GM23248 (cell line): ENCODE measurements around the gene HCN1. TPM values are rescaled to one million over a fixed set of nuclear protein-coding genes. Genes with fewer than 3 reads are reported as not detected.

Experiments
- DNase-seq: peaks from one replicate; pipeline ENCODE4 v3.0.0-alpha.2; 2015
- H2AFZ ChIP-seq: fragments of 200-600 bp; sonication (generic); 2 replicates; pipeline ENCODE4 v1.6.1; 2016; ENCODE audit warnings: antibody characterized with exemption
- H3F3A ChIP-seq: fragments of 200-600 bp; sonication (generic); 2 replicates; pipeline ENCODE4 v1.6.1; 2016; ENCODE audit warnings: mild to moderate bottlenecking, antibody characterized with exemption, mixed run types; ENCODE audit not compliant: insufficient read depth
- H3K27ac ChIP-seq: fragments of 200-600 bp; sonication (generic); 2 replicates; pipeline ENCODE4 v1.5.1; 2016; ENCODE audit warnings: mild to moderate bottlenecking
- H3K27me3 ChIP-seq: fragments of 200-600 bp; sonication (generic); replicated peaks from 2 replicates; pipeline ENCODE4 v1.6.1; 2016; ENCODE audit warnings: mild to moderate bottlenecking; ENCODE audit not compliant: insufficient read depth
- H3K36me3 ChIP-seq: fragments of 200-600 bp; sonication (generic); 2 replicates; pipeline ENCODE4 v1.6.1; 2016; ENCODE audit warnings: low read depth, mild to moderate bottlenecking
- H3K4me1 ChIP-seq: fragments of 200-600 bp; sonication (generic); 2 replicates; pipeline ENCODE4 v1.6.1; 2016; ENCODE audit warnings: mild to moderate bottlenecking; ENCODE audit not compliant: insufficient read depth
- H3K4me2 ChIP-seq: fragments of 200-600 bp; sonication (generic); one replicate; pipeline ENCODE4 v1.6.1; 2016; ENCODE audit warnings: mild to moderate bottlenecking; ENCODE audit not compliant: unreplicated experiment
- H3K4me3 ChIP-seq: fragments of 200-600 bp; sonication (generic); 2 replicates; pipeline ENCODE4 v1.5.1; 2016; ENCODE audit warnings: mild to moderate bottlenecking
- H3K79me2 ChIP-seq: fragments of 200-600 bp; sonication (generic); 2 replicates; pipeline ENCODE4 v1.6.1; 2016; ENCODE audit warnings: mild to moderate bottlenecking; ENCODE audit not compliant: insufficient read depth
- H3K9ac ChIP-seq: fragments of 200-600 bp; sonication (generic); 2 replicates; pipeline ENCODE4 v1.6.1; 2016; ENCODE audit warnings: mild to moderate bottlenecking
- H3K9me2 ChIP-seq: fragments of 200-600 bp; sonication (generic); 2 replicates; pipeline ENCODE4 v1.6.1; 2016; ENCODE audit warnings: mixed run types, mild to moderate bottlenecking, moderate library complexity; ENCODE audit not compliant: insufficient read depth
- H3K9me3 ChIP-seq: fragments of 200-600 bp; sonication (generic); one replicate; pipeline ENCODE4 v1.6.1; 2017; ENCODE audit warnings: low read depth
- H4K20me1 ChIP-seq: fragments of 200-600 bp; sonication (generic); 2 replicates; pipeline ENCODE4 v1.6.0; 2016; ENCODE audit not compliant: insufficient read depth
- EZH2 ChIP-seq: fragments of 200-600 bp; sonication (generic); IDR thresholded peaks from 2 replicates; pipeline ENCODE4 v1.6.1; 2018; ENCODE audit warnings: antibody characterized with exemption, mild to moderate bottlenecking; ENCODE audit not compliant: insufficient read depth, poor library complexity, severe bottlenecking
- EZH2phosphoT487 ChIP-seq: fragments of 200-600 bp; sonication (generic); IDR thresholded peaks from 2 replicates; pipeline ENCODE4 v1.6.1; 2018; ENCODE audit warnings: antibody characterized with exemption, moderate library complexity, mild to moderate bottlenecking, low read depth; ENCODE audit not compliant: insufficient read depth
- WGBS, 2 experiments: methylation state at CpG; one replicate each; pipeline ENCODE4 v1.1.6; 2015 to 2017; ENCODE audit warnings: low lambda C conversion rate in 2 of 2, low coverage in 1 of 2; ENCODE audit errors: missing lambda C conversion rate in 2 of 2; 5-methylcytosine and 5-hydroxymethylcytosine counted together
- in situ Hi-C: fragments of 300-500 bp; cut with MboI; formaldehyde crosslinking; loops from 2 replicates; pipeline ENCODE4 v1.15.0; 2020
- polyA plus RNA-seq: library from polyadenylated mRNA; unstranded; fragments of >200 nt; fragmentation: Nextera tagmentation; extraction: Ambion mirVana; gene quantifications from 2 replicates; pipeline ENCODE4 v1.2.1, GENCODE V29; 2016
- total RNA-seq: library from RNA; depleted of rRNA; stranded (reverse); fragments of >200 nt; shearing (Covaris generic); gene quantifications from 2 replicates; pipeline ENCODE4 v1.2.3, GENCODE V29; 2014

Gene HCN1
- total and polyA plus RNA-seq, 2 experiments from 2014 or later: not detected

DNA sequence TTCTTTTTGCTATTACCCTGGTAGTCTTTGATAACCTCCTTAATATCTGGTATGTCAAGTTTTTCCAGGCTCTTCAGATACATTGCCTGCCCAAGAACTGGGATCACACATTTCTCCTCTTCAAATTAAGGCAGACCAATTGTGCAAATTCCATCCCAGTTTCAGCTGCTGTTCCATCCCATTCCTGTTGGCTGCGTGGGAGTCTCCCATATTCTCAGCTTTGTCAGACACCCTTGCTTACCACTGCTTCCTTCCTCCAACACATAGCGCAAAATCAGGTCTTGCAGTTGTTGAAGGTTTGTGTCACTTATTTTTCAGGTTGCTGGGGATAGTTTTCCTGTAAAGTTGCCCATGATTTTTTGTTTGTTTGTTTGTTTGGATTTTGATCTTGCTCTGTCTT is 15.2 kb downstream of the HCN1 start:
- 32 to 42% methylated on average over 2 of the region's 2 CpGs for WGBS, 2 experiments
- no peaks in the 10 kb centered on the region for H4K20me1 ChIP-seq
- no peaks in the 10 kb centered on the region for H3K9me3 ChIP-seq
- H2AFZ ChIP-seq: no peak overlapping the region
- no peaks in the 10 kb centered on the region for H3K79me2 ChIP-seq
- no peaks in the 10 kb centered on the region for H3K4me1 ChIP-seq
- no peaks in the 10 kb centered on the region for H3K9me2 ChIP-seq
- no peak overlapping the region for H3K4me3 ChIP-seq
- no peaks in the 10 kb centered on the region for H3F3A ChIP-seq
- no peak for DNase-seq
- no peaks in the 10 kb centered on the region for H3K36me3 ChIP-seq
- TF ChIP-seq EZH2phosphoT487 (no peak), EZH2 (no peak)
- no peak overlapping the region for H3K9ac ChIP-seq
- no peak overlapping the region for H3K4me2 ChIP-seq
- in situ Hi-C loops: no loop called here
- no peak overlapping the region for H3K27ac ChIP-seq
- no peaks in the 10 kb centered on the region for H3K27me3 ChIP-seq

DNA sequence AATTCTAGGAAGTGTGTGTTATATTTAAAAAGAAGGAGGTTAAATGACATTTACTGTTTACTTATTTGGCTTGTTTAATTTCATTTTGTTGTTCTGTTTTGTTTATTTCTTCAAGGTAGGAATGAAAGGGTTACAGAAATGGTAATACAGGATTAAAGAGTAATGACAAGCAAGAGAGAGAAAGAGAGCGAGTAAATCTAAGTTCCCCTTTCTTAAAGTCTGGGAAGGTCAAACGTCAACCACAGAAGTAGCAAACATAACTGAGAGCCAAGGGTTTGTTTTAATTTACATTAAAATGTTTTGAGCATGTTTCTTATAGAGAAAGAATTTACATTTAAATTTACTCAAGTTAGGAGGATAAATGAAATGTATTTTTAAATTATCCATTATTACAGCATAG is 18.7 kb downstream of the HCN1 start:
- H3K79me2 ChIP-seq: no peaks in the 10 kb centered on the region
- no peaks in the 10 kb centered on the region for H3F3A ChIP-seq
- H4K20me1 ChIP-seq: no peaks in the 10 kb centered on the region
- H3K4me1 ChIP-seq: no peaks in the 10 kb centered on the region
- 11 to 17% methylated on average over 2 of the region's 2 CpGs for WGBS, 2 experiments
- no peaks in the 10 kb centered on the region for H3K36me3 ChIP-seq
- no peak overlapping the region for H3K9ac ChIP-seq
- no peak overlapping the region for H3K4me3 ChIP-seq
- no peaks in the 10 kb centered on the region for H3K27me3 ChIP-seq
- H3K4me2 ChIP-seq: no peak overlapping the region
- DNase-seq: no peak
- H3K9me2 ChIP-seq: no peaks in the 10 kb centered on the region
- H3K27ac ChIP-seq: no peak overlapping the region
- H2AFZ ChIP-seq: no peak overlapping the region
- TF ChIP-seq EZH2: no peak
- no peak for TF ChIP-seq EZH2phosphoT487
- in situ Hi-C loops: no loop called here
- no peaks in the 10 kb centered on the region for H3K9me3 ChIP-seq

DNA sequence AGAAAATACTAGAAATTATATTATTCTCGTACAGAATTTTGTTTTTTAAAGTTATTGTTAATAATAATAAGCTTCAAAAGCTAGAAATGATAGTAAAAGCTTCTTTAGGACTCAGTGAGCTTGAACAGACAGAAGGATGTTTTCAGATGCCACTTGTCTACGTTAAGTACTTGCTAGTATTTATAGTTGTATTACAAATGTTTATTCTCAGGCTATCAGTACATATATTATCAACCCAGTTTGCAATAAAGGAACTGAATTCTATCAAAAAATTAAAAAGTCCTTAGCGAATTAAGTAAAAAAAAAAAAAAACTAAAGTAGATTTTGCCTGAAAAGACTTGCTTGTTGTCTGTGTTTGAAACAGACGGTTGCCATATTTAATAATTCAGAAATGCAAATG is 23.9 kb downstream of the HCN1 start:
- DNase-seq: no peak
- Histone ChIP-seq H3K79me2 (no peaks in the 10 kb centered on the region), H3K9me2 (no peaks in the 10 kb centered on the region), H3K27me3 (no peaks in the 10 kb centered on the region), H3K4me2 (no peak overlapping the region), H3K9ac (no peak overlapping the region), H2AFZ (no peak overlapping the region), H4K20me1 (no peaks in the 10 kb centered on the region), H3K36me3 (no peaks in the 10 kb centered on the region), H3K27ac (no peak overlapping the region), H3K9me3 (no peaks in the 10 kb centered on the region), H3K4me1 (no peaks in the 10 kb centered on the region), H3F3A (no peaks in the 10 kb centered on the region), H3K4me3 (no peak overlapping the region)
- TF ChIP-seq EZH2phosphoT487: no peak
- no peak for TF ChIP-seq EZH2
- in situ Hi-C loops: no loop called here
- 4% methylated on average over 4 of the region's 4 CpGs for WGBS, 2 experiments

DNA sequence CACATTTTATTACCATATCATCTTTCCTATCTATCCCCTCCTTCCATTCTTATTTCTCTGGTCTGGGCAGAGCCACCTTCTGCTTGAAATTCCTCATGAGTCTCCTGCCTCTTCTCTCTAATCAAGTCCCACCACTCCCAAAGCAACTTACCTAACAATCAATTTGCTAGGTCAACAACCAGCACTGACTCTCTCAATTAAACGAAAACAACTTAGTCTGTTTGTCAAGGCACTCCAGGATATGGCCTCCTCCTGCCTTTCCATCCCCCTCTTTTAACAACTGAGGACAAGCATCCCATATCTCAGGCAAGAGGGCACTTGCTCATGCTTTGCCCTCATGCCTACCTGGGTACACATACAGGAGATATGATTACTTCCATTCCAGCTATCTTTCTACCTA is 47.4 kb downstream of the HCN1 start:
- no peak overlapping the region for H3K9ac ChIP-seq
- no peaks in the 10 kb centered on the region for H3K36me3 ChIP-seq
- H3K27ac ChIP-seq: no peak overlapping the region
- WGBS, 2 experiments: 0% methylated on average over 1 of the region's 1 CpG
- no peak overlapping the region for H3K4me3 ChIP-seq
- no peak for DNase-seq
- no peaks in the 10 kb centered on the region for H3K79me2 ChIP-seq
- H3F3A ChIP-seq: no peaks in the 10 kb centered on the region
- H3K9me2 ChIP-seq: no peaks in the 10 kb centered on the region
- no peaks in the 10 kb centered on the region for H3K9me3 ChIP-seq
- H3K27me3 ChIP-seq: no peaks in the 10 kb centered on the region
- in situ Hi-C loops: no loop called here
- no peak overlapping the region for H3K4me2 ChIP-seq
- TF ChIP-seq EZH2 (no peak), EZH2phosphoT487 (no peak)
- no peak overlapping the region for H2AFZ ChIP-seq
- H4K20me1 ChIP-seq: no peaks in the 10 kb centered on the region
- H3K4me1 ChIP-seq: no peaks in the 10 kb centered on the region

DNA sequence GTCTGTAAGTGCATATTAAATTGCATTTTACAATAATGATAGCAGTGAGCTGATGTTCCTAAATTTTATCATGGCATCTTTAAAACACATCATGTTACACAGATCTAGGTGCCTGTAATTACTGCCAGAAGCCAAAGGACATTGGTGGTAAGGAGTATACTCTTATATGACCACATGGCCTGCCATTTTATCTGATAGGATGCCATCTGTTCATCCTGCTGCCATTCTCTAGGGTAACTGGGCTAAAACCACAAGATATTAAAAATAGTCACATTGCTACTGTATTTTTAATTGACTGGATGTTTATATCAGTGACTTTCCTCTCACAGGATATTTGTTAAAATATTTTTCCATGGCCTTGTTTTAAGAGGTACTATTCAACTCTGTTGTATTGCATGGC is 53.1 kb downstream of the HCN1 start:
- H3K9ac ChIP-seq: no peak overlapping the region
- no peaks in the 10 kb centered on the region for H3K27me3 ChIP-seq
- DNase-seq: no peak
- no peaks in the 10 kb centered on the region for H3F3A ChIP-seq
- no peak overlapping the region for H3K27ac ChIP-seq
- H3K9me3 ChIP-seq: no peaks in the 10 kb centered on the region
- no peak overlapping the region for H3K4me3 ChIP-seq
- in situ Hi-C loops: no loop called here
- H3K9me2 ChIP-seq: no peaks in the 10 kb centered on the region
- no peak overlapping the region for H3K4me2 ChIP-seq
- no peaks in the 10 kb centered on the region for H3K36me3 ChIP-seq
- H3K79me2 ChIP-seq: no peaks in the 10 kb centered on the region
- TF ChIP-seq EZH2phosphoT487: no peak
- no peak for TF ChIP-seq EZH2
- no peaks in the 10 kb centered on the region for H3K4me1 ChIP-seq
- no peaks in the 10 kb centered on the region for H4K20me1 ChIP-seq
- H2AFZ ChIP-seq: no peak overlapping the region
